DOHH2 (cell line): ENCODE measurements around the gene RIN2.

Source experiments
- CTCF ChIP-seq: fragments of 200-600 bp; sonication (generic); IDR thresholded peaks from one replicate; pipeline ENCODE4 v1.5.1; 2014; ENCODE audit warnings: antibody characterized with exemption, mild to moderate bottlenecking, low read depth, low read length; ENCODE audit not compliant: poor library complexity, severe bottlenecking
- EZH2phosphoT487 ChIP-seq: fragments of 200-600 bp; sonication (generic); IDR thresholded peaks from 2 replicates; pipeline ENCODE4 v1.6.1; 2017; ENCODE audit warnings: borderline replicate concordance, mild to moderate bottlenecking, antibody characterized with exemption, low read length, moderate library complexity, mixed read lengths

GRCh38 chr20:19729672-19730071 is 28.4 kb upstream of the RIN2 start:
- TF ChIP-seq CTCF (no peak), EZH2phosphoT487 (no peak)
